Panc1 (cell line): ENCODE measurements around the gene BANF2. TPM values are rescaled to one million over a fixed set of nuclear protein-coding genes. Genes with fewer than 3 reads are reported as not detected.

ENCODE experiments used
- ATAC-seq: fragments of 200-7000 bp; cut with Tn5 transposase; 2 replicates; pipeline ENCODE4 v1.9.1; 2020; ENCODE audit warnings: mild to moderate bottlenecking, moderate library complexity
- BruUV-seq: library from RNA; stranded (reverse); fragments of 400-500 nt; replicated peaks from 2 replicates; lab custom pipeline; 2021; lab: Mats Ljungman, UMichigan
- CTCF ChIA-PET: fragments of 300-600 bp; sonication (Branson Sonifier 250); formaldehyde crosslinking; loops from one replicate; lab custom pipeline; 2022; ENCODE audit warnings: antibody characterized with exemption; lab: Charles Lee
- POLR2A ChIA-PET: fragments of 300-600 bp; sonication (Branson Sonifier 250); formaldehyde crosslinking; loops from one replicate; lab custom pipeline; 2022; ENCODE audit warnings: antibody characterized with exemption; lab: Charles Lee
- DNase-seq: peaks from one replicate; pipeline ENCODE4 v3.0.0-alpha.2; 2010; ENCODE audit warnings: low read depth, low spot score
- H3K27ac ChIP-seq: 2 replicates; pipeline ENCODE4 v1.5.1; 2011; ENCODE audit warnings: mild to moderate bottlenecking, low read length, inconsistent platforms
- H3K27me3 ChIP-seq: fragments of 200-500 bp; sonication (Bioruptor generic); 2 replicates; pipeline ENCODE4 v1.6.0; 2014; ENCODE audit warnings: low read length, inconsistent platforms; ENCODE audit not compliant: control insufficient read depth, insufficient read depth
- H3K36me3 ChIP-seq: fragments of 200-500 bp; sonication (Bioruptor generic); 2 replicates; pipeline ENCODE4 v1.5.1; 2014; ENCODE audit warnings: inconsistent platforms, mild to moderate bottlenecking, low read length, moderate library complexity; ENCODE audit not compliant: control insufficient read depth, insufficient read depth
- H3K4me1 ChIP-seq: 2 replicates; pipeline ENCODE4 v1.5.1; 2011; ENCODE audit warnings: inconsistent platforms, mild to moderate bottlenecking, low read length, moderate library complexity; ENCODE audit not compliant: control insufficient read depth, insufficient read depth
- H3K4me3 ChIP-seq, 2 experiments: 2 replicates each; pipeline ENCODE4 v1.5.1; 2011 to 2012; ENCODE audit warnings: low read depth in 2 of 2, low read length in 2 of 2, mild to moderate bottlenecking in 2 of 2, inconsistent platforms in 1 of 2, moderate library complexity in 1 of 2
- H3K9me3 ChIP-seq: fragments of 200-500 bp; sonication (Bioruptor generic); 2 replicates; pipeline ENCODE4 v1.5.1; 2014; ENCODE audit warnings: low read depth, mild to moderate bottlenecking, inconsistent platforms, low read length, moderate library complexity; ENCODE audit not compliant: control insufficient read depth, insufficient read depth
- POLR2AphosphoS5 ChIP-seq: IDR thresholded peaks from 2 replicates; pipeline ENCODE4 v1.6.1; 2012; ENCODE audit warnings: mild to moderate bottlenecking, low read depth, low read length, moderate library complexity
- SIN3A ChIP-seq: IDR thresholded peaks from 2 replicates; pipeline ENCODE4 v1.6.1; 2012; ENCODE audit warnings: low read depth, mild to moderate bottlenecking, low read length, moderate library complexity, borderline replicate concordance; ENCODE audit not compliant: insufficient read depth
- TCF7L2 ChIP-seq: IDR thresholded peaks from 2 replicates; pipeline ENCODE4 v1.6.1; 2011; ENCODE audit warnings: mild to moderate bottlenecking, low read depth, low read length, inconsistent platforms
- in situ Hi-C: cut with HindIII; loops from 2 replicates; pipeline ENCODE4 v1.10.0; 2016; ENCODE audit warnings: low sequenced_read_pairs, low pct_unique_long_range_greater_than_20kb
- intact Hi-C: fragments of 100-400 bp; cut with micrococcal nuclease; formaldehyde crosslinking; loops from one replicate; pipeline ENCODE4 v1.10.0; 2022; ENCODE audit not compliant: unreplicated experiment
- total RNA-seq: library from RNA; stranded (reverse); gene quantifications from one replicate; pipeline ENCODE4 v1.2.1, GENCODE V29; 2021; ENCODE audit not compliant: unreplicated experiment
- TF ChIP-seq, protein P1 (sequence below): fragments of 450-650 bp; IDR thresholded peaks from 2 replicates; pipeline ENCODE4 v1.5.1; 2017; ENCODE audit warnings: mild to moderate bottlenecking
- TF ChIP-seq, protein P2 (sequence below), 2 experiments: IDR thresholded peaks; 2 replicates each; pipeline ENCODE4 v1.6.1; 2011 to 2012; ENCODE audit warnings: low read depth in 2 of 2, control low read depth in 1 of 2, low read length in 1 of 2, mild to moderate bottlenecking in 1 of 2, moderate library complexity in 1 of 2; ENCODE audit not compliant: insufficient read depth in 1 of 2

BANF2 gene
- total RNA-seq, 1 experiment from 2014 or later: not detected

DNA sequence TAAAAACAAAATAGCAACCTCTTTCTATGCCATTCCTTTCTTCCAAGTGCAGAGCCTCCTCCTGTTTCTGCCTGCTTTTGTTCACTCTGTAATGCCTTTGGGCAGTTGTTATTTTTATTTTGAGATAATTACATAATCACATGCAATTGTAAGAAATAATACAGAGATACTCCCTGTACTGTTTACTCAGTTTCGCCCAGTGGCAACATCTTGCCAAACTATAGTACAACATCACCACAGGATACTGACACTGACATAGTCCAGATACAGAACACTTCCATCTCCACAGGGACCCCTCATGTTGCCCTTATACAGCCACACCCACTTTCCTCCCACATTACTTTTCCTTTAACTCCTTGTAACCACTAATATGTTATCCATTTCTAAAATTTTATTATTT is 59.7 kb downstream of the BANF2 start:
- CTCF ChIA-PET: no interaction called here
- no peak for TF ChIP-seq TCF7L2
- TF ChIP-seq, protein P1, sequence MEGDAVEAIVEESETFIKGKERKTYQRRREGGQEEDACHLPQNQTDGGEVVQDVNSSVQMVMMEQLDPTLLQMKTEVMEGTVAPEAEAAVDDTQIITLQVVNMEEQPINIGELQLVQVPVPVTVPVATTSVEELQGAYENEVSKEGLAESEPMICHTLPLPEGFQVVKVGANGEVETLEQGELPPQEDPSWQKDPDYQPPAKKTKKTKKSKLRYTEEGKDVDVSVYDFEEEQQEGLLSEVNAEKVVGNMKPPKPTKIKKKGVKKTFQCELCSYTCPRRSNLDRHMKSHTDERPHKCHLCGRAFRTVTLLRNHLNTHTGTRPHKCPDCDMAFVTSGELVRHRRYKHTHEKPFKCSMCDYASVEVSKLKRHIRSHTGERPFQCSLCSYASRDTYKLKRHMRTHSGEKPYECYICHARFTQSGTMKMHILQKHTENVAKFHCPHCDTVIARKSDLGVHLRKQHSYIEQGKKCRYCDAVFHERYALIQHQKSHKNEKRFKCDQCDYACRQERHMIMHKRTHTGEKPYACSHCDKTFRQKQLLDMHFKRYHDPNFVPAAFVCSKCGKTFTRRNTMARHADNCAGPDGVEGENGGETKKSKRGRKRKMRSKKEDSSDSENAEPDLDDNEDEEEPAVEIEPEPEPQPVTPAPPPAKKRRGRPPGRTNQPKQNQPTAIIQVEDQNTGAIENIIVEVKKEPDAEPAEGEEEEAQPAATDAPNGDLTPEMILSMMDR: no peak
- no peak for TF ChIP-seq POLR2AphosphoS5
- TF ChIP-seq, protein P2, sequence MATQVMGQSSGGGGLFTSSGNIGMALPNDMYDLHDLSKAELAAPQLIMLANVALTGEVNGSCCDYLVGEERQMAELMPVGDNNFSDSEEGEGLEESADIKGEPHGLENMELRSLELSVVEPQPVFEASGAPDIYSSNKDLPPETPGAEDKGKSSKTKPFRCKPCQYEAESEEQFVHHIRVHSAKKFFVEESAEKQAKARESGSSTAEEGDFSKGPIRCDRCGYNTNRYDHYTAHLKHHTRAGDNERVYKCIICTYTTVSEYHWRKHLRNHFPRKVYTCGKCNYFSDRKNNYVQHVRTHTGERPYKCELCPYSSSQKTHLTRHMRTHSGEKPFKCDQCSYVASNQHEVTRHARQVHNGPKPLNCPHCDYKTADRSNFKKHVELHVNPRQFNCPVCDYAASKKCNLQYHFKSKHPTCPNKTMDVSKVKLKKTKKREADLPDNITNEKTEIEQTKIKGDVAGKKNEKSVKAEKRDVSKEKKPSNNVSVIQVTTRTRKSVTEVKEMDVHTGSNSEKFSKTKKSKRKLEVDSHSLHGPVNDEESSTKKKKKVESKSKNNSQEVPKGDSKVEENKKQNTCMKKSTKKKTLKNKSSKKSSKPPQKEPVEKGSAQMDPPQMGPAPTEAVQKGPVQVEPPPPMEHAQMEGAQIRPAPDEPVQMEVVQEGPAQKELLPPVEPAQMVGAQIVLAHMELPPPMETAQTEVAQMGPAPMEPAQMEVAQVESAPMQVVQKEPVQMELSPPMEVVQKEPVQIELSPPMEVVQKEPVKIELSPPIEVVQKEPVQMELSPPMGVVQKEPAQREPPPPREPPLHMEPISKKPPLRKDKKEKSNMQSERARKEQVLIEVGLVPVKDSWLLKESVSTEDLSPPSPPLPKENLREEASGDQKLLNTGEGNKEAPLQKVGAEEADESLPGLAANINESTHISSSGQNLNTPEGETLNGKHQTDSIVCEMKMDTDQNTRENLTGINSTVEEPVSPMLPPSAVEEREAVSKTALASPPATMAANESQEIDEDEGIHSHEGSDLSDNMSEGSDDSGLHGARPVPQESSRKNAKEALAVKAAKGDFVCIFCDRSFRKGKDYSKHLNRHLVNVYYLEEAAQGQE (IDR thresholded peaks at IDR 0.05; ENCODE audit: insufficient read depth in 1 of 2, low read depth in 2 of 2, low read length in 1 of 2): no peak
- no peak for TF ChIP-seq SIN3A
- ATAC-seq: no peak

DNA sequence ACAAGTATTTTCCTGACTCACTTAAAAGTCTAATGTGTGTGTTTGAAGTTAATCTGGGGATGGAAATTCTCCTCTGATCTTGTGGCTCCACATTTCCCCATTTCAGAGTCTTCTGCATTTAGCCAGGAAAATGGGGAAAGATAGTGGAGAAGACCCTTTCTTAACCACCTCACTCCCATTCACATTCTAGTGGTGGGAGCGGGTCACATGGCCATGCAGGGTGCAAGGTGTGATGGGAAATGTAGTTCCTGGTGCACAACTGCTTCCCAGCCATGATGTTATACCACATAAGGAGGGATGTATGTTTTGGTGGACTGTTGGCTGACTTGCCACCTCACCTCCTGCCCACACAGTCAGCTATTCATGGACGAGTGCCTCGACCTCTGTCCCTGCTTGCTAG is 61.8 kb downstream of the BANF2 start:
- BruUV-seq: no TSS peak
- no peak overlapping the region for H3K4me3 ChIP-seq
- intact Hi-C loops: loop anchor here (10.0 kb wide), 1 partner anchor 57 kb away; no protein-coding TSS in a partner anchor
- POLR2A ChIA-PET: no interaction called here
- H3K27me3 ChIP-seq: no peaks in the 10 kb centered on the region
- no peak for DNase-seq
- no peak for ATAC-seq
- in situ Hi-C loops: no loop called here
- CTCF ChIA-PET: no interaction called here
- no peaks in the 10 kb centered on the region for H3K9me3 ChIP-seq
- H3K4me1 ChIP-seq: no peaks in the 10 kb centered on the region
- no peak overlapping the region for H3K27ac ChIP-seq
- TF ChIP-seq, protein P2 (IDR thresholded peaks at IDR 0.05; ENCODE audit: insufficient read depth in 1 of 2, low read depth in 2 of 2, low read length in 1 of 2): no peak
- TF ChIP-seq TCF7L2 (no peak), POLR2AphosphoS5 (no peak), SIN3A (no peak)
- TF ChIP-seq, protein P1: no peak
- H3K36me3 ChIP-seq: no peaks in the 10 kb centered on the region

More for the DNA sequence above, 59.7 kb downstream of the BANF2 start:
- Histone ChIP-seq H3K4me1 (no peaks in the 10 kb centered on the region), H3K9me3 (no peaks in the 10 kb centered on the region), H3K27ac (no peak overlapping the region), H3K4me3 (no peak overlapping the region), H3K27me3 (0 out of 2 replicates have a peak, but pooled peaks cover 2% of the 10 kb centered on the region), H3K36me3 (no peaks in the 10 kb centered on the region)
- in situ Hi-C loops: no loop called here
- BruUV-seq: no TSS peak
- intact Hi-C loops: no loop called here
- DNase-seq: no peak
- POLR2A ChIA-PET: no interaction called here
